Measurements from ENCODE around the gene CLRN2. TPM values are rescaled to one million over a fixed set of nuclear protein-coding genes. Genes with fewer than 3 reads are reported as not detected.
"Not testable (repeated sequence)": the region's sequence is repeated elsewhere in the genome, so short reads cannot be mapped to it uniquely, and the experiment has no call there.

CLRN2 gene
- total RNA-seq, 1 donor from 2014 or later = not detected

GRCh38 chr4:17557880-17558279, 42.9 kb downstream of the CLRN2 start:
- no peak overlapping the region for H3K27ac ChIP-seq (ENCODE audit: low read depth, low read length)
- no peaks in the 10 kb centered on the region for H3K4me1 ChIP-seq (ENCODE audit: control insufficient read depth in 3 of 3, insufficient read depth in 3 of 3, low read length in 3 of 3)
- no peaks in the 10 kb centered on the region for H3K36me3 ChIP-seq (ENCODE audit: control insufficient read depth in 3 of 3, insufficient read depth in 3 of 3, low read length in 3 of 3)
- no peaks in the 10 kb centered on the region for H3K9me3 ChIP-seq (ENCODE audit: control insufficient read depth in 3 of 3, low read length in 3 of 3)
- no peak overlapping the region for H3K9ac ChIP-seq (ENCODE audit: low read depth in 1 of 3, low read length in 3 of 3)
- H3K4me3 ChIP-seq (ENCODE audit: low read length in 3 of 3) = no peak overlapping the region
- H3K27me3 ChIP-seq (ENCODE audit: control insufficient read depth in 3 of 3, insufficient read depth in 3 of 3, low read length in 3 of 3) = peaks cover 0 to 3% (median 3%) of the 10 kb centered on the region in 3 donors

- H3K4me3 ChIP-seq (ENCODE audit: low read length in 3 of 3) = no peak overlapping the region
- no peak overlapping the region for H3K27ac ChIP-seq (ENCODE audit: low read depth, low read length)
- no peaks in the 10 kb centered on the region for H3K36me3 ChIP-seq (ENCODE audit: control insufficient read depth in 3 of 3, insufficient read depth in 3 of 3, low read length in 3 of 3)
- no peaks in the 10 kb centered on the region for H3K4me1 ChIP-seq (ENCODE audit: control insufficient read depth in 3 of 3, insufficient read depth in 3 of 3, low read length in 3 of 3)
- H3K9ac ChIP-seq (ENCODE audit: low read depth in 1 of 3, low read length in 3 of 3) = no peak overlapping the region
- no peaks in the 10 kb centered on the region for H3K9me3 ChIP-seq (ENCODE audit: control insufficient read depth in 3 of 3, low read length in 3 of 3)
- H3K27me3 ChIP-seq (ENCODE audit: control insufficient read depth in 3 of 3, insufficient read depth in 3 of 3, low read length in 3 of 3) = peaks cover 0 to 3% (median 3%) of the 10 kb centered on the region in 3 donors
Observed at GRCh38 chr4:17558941-17559708, 44.2 kb downstream of the CLRN2 start.

GRCh38 chr4:17559709-17560048, 44.7 kb downstream of the CLRN2 start:
- Histone ChIP-seq H3K9me3 (ENCODE audit: control insufficient read depth in 3 of 3, low read length in 3 of 3) (no peaks in the 10 kb centered on the region), H3K4me3 (ENCODE audit: low read length in 3 of 3) (no peak overlapping the region), H3K4me1 (ENCODE audit: control insufficient read depth in 3 of 3, insufficient read depth in 3 of 3, low read length in 3 of 3) (no peaks in the 10 kb centered on the region), H3K9ac (ENCODE audit: low read depth in 1 of 3, low read length in 3 of 3) (no peak overlapping the region), H3K36me3 (ENCODE audit: control insufficient read depth in 3 of 3, insufficient read depth in 3 of 3, low read length in 3 of 3) (no peaks in the 10 kb centered on the region), H3K27ac (ENCODE audit: low read depth, low read length) (no peak overlapping the region), H3K27me3 (ENCODE audit: control insufficient read depth in 3 of 3, insufficient read depth in 3 of 3, low read length in 3 of 3) (peaks cover 0 to 3% (median 3%) of the 10 kb centered on the region in 3 donors)

DNA sequence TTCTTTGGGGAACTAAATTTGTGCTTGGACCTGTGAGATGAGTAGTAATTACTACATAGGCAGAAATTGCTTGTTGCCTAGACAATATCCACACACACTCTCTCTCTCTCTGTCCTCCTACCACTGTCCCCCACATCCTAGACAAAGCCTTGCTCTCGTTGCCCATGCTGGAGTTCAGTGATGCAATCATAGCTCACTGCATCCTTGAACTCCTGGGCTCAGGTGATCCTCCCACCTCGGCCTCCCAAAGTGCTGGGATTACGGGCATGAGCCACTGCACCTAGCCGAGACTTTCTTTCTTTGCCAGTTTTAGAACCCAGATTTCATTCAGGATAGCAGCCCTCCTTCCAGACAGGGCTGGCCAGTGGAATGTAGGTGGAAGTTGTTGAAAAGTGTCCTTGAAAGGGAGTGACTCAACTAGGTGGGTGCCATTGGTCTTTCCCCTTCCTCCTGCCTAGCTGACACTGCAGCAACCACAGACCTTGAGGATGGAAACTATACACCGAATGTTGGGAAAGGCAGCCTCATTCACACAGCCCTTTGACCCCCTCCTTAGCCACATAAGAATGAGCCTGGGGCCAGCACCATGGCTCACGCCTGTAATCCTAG, 45.2 kb downstream of the CLRN2 start:
- Histone ChIP-seq H3K27me3 (ENCODE audit: control insufficient read depth in 3 of 3, insufficient read depth in 3 of 3, low read length in 3 of 3) (peaks cover 0 to 3% (median 1%) of the 10 kb centered on the region in 3 donors), H3K4me3 (ENCODE audit: low read length in 3 of 3) (no peak overlapping the region), H3K36me3 (ENCODE audit: control insufficient read depth in 3 of 3, insufficient read depth in 3 of 3, low read length in 3 of 3) (no peaks in the 10 kb centered on the region), H3K4me1 (ENCODE audit: control insufficient read depth in 3 of 3, insufficient read depth in 3 of 3, low read length in 3 of 3) (no peaks in the 10 kb centered on the region), H3K27ac (ENCODE audit: low read depth, low read length) (no peak overlapping the region), H3K9me3 (ENCODE audit: control insufficient read depth in 3 of 3, low read length in 3 of 3) (no peaks in the 10 kb centered on the region), H3K9ac (ENCODE audit: low read depth in 1 of 3, low read length in 3 of 3) (no peak overlapping the region)

- no peaks in the 10 kb centered on the region for H3K4me1 ChIP-seq (ENCODE audit: control insufficient read depth in 3 of 3, insufficient read depth in 3 of 3, low read length in 3 of 3)
- H3K9me3 ChIP-seq (ENCODE audit: control insufficient read depth in 3 of 3, low read length in 3 of 3) = no peaks in the 10 kb centered on the region
- no peak overlapping the region for H3K4me3 ChIP-seq (ENCODE audit: low read length in 3 of 3)
- peaks cover 0 to 5% (median 0%) of the 10 kb centered on the region in 3 donors for H3K27me3 ChIP-seq (ENCODE audit: control insufficient read depth in 3 of 3, insufficient read depth in 3 of 3, low read length in 3 of 3)
- no peak overlapping the region for H3K27ac ChIP-seq (ENCODE audit: low read depth, low read length)
- H3K9ac ChIP-seq (ENCODE audit: low read depth in 1 of 3, low read length in 3 of 3) = no peak overlapping the region
- H3K36me3 ChIP-seq (ENCODE audit: control insufficient read depth in 3 of 3, insufficient read depth in 3 of 3, low read length in 3 of 3) = no peaks in the 10 kb centered on the region
Observed at GRCh38 chr4:17561195-17561909, 46.4 kb downstream of the CLRN2 start.

- Histone ChIP-seq H3K27me3 (ENCODE audit: control insufficient read depth in 3 of 3, insufficient read depth in 3 of 3, low read length in 3 of 3) (peaks cover 0 to 5% (median 0%) of the 10 kb centered on the region in 3 donors), H3K4me3 (ENCODE audit: low read length in 3 of 3) (no peak overlapping the region), H3K4me1 (ENCODE audit: control insufficient read depth in 3 of 3, insufficient read depth in 3 of 3, low read length in 3 of 3) (no peaks in the 10 kb centered on the region), H3K36me3 (ENCODE audit: control insufficient read depth in 3 of 3, insufficient read depth in 3 of 3, low read length in 3 of 3) (no peaks in the 10 kb centered on the region), H3K27ac (ENCODE audit: low read depth, low read length) (no peak overlapping the region), H3K9ac (ENCODE audit: low read depth in 1 of 3, low read length in 3 of 3) (no peak overlapping the region), H3K9me3 (ENCODE audit: control insufficient read depth in 3 of 3, low read length in 3 of 3) (no peaks in the 10 kb centered on the region)
Observed at GRCh38 chr4:17562157-17562556, 47.2 kb downstream of the CLRN2 start.

DNA sequence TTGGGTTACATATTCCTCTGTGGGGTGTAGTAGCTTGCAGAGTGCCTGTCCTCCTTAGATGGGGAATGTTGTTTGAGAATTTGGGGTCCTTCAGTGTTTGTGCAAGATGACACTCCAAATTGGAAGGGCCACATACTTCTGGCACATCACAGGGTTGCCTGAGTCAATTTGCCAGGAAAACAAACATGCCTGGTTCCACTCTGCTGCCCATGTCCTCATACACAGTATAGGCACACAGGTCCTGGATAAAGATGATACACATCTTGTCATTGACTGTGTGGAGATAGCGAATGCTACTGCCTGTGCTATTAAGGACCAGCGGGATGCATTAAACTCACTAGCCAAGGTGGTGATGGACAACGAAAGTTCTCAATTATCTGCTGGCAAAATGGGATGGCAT, 50.9 kb downstream of the CLRN2 start:
- no peaks in the 10 kb centered on the region for H3K36me3 ChIP-seq (ENCODE audit: control insufficient read depth in 3 of 3, insufficient read depth in 3 of 3, low read length in 3 of 3)
- H3K4me1 ChIP-seq (ENCODE audit: control insufficient read depth in 3 of 3, insufficient read depth in 3 of 3, low read length in 3 of 3) = no peaks in the 10 kb centered on the region
- no peak overlapping the region for H3K4me3 ChIP-seq (ENCODE audit: low read length in 3 of 3)
- H3K27me3 ChIP-seq (ENCODE audit: control insufficient read depth in 3 of 3, insufficient read depth in 3 of 3, low read length in 3 of 3) = peaks cover 0 to 5% (median 0%) of the 10 kb centered on the region in 3 donors
- H3K27ac ChIP-seq (ENCODE audit: low read depth, low read length) = no peak overlapping the region
- H3K9ac ChIP-seq (ENCODE audit: low read depth in 1 of 3, low read length in 3 of 3) = no peak overlapping the region
- H3K9me3 ChIP-seq (ENCODE audit: control insufficient read depth in 3 of 3, low read length in 3 of 3) = no peaks in the 10 kb centered on the region

DNA sequence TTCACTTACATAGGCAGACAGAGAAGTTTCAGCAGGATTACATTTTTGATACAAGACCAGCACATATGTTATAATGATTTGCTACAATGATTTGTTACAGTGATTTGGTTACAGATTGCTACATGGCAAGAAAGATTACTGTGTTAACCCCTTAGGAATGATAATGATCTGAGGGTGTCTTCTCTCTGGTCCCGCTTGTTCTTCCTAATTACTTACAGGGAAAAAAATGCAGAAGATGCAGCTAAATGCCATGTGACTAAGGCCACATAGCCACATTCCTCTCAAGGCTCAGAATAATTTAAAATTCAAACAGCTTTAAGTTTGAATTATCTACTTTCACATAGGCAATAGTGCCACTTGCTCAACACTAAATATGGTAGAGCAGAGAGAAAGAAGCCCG, 52.3 kb downstream of the CLRN2 start:
- peaks cover 0 to 2% (median 0%) of the 10 kb centered on the region in 3 donors for H3K27me3 ChIP-seq (ENCODE audit: control insufficient read depth in 3 of 3, insufficient read depth in 3 of 3, low read length in 3 of 3)
- H3K4me1 ChIP-seq (ENCODE audit: control insufficient read depth in 3 of 3, insufficient read depth in 3 of 3, low read length in 3 of 3) = no peaks in the 10 kb centered on the region
- no peak overlapping the region for H3K9ac ChIP-seq (ENCODE audit: low read depth in 1 of 3, low read length in 3 of 3)
- H3K27ac ChIP-seq (ENCODE audit: low read depth, low read length) = no peak overlapping the region
- H3K4me3 ChIP-seq (ENCODE audit: low read length in 3 of 3) = no peak overlapping the region
- H3K36me3 ChIP-seq (ENCODE audit: control insufficient read depth in 3 of 3, insufficient read depth in 3 of 3, low read length in 3 of 3) = no peaks in the 10 kb centered on the region
- no peaks in the 10 kb centered on the region for H3K9me3 ChIP-seq (ENCODE audit: control insufficient read depth in 3 of 3, low read length in 3 of 3)

DNA sequence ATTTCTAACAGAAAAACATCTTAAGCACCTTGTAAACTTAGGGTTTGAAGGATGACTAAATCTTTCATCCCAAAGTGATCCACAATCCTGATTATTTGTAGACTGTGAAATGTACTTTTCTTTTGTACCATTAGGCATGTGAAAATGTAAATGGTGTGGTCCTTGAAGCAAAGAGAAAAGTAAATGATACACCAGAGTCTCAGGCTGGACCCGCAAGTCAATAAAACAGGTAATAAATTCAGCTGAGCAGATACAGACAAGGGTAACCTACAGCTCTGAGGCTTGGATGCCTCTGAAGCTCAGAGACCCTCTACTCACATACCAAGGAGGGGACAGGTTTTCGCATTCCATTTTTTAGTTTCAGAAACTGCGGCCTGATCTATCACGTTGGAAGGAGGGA, 59.2 kb downstream of the CLRN2 start:
- no peaks in the 10 kb centered on the region for H3K36me3 ChIP-seq (ENCODE audit: control insufficient read depth in 3 of 3, insufficient read depth in 3 of 3, low read length in 3 of 3)
- H3K4me3 ChIP-seq (ENCODE audit: low read length in 3 of 3) = no peak overlapping the region
- H3K27ac ChIP-seq (ENCODE audit: low read depth, low read length) = no peak overlapping the region
- no peaks in the 10 kb centered on the region for H3K27me3 ChIP-seq (ENCODE audit: control insufficient read depth in 3 of 3, insufficient read depth in 3 of 3, low read length in 3 of 3)
- no peaks in the 10 kb centered on the region for H3K9me3 ChIP-seq (ENCODE audit: control insufficient read depth in 3 of 3, low read length in 3 of 3)
- H3K4me1 ChIP-seq (ENCODE audit: control insufficient read depth in 3 of 3, insufficient read depth in 3 of 3, low read length in 3 of 3) = peaks cover 17 to 24% (median 19%) of the 10 kb centered on the region in 3 donors
- H3K9ac ChIP-seq (ENCODE audit: low read depth in 1 of 3, low read length in 3 of 3) = no peak overlapping the region

GRCh38 chr4:17575177-17575576, 60.2 kb downstream of the CLRN2 start:
- H3K4me1 ChIP-seq (ENCODE audit: control insufficient read depth in 3 of 3, insufficient read depth in 3 of 3, low read length in 3 of 3) = peaks cover 20 to 28% (median 22%) of the 10 kb centered on the region in 3 donors
- H3K36me3 ChIP-seq (ENCODE audit: control insufficient read depth in 3 of 3, insufficient read depth in 3 of 3, low read length in 3 of 3); H3K27me3 ChIP-seq (ENCODE audit: control insufficient read depth in 3 of 3, insufficient read depth in 3 of 3, low read length in 3 of 3); H3K9ac ChIP-seq (ENCODE audit: low read depth in 1 of 3, low read length in 3 of 3); H3K4me3 ChIP-seq (ENCODE audit: low read length in 3 of 3); H3K27ac ChIP-seq (ENCODE audit: low read depth, low read length); H3K9me3 ChIP-seq (ENCODE audit: control insufficient read depth in 3 of 3, low read length in 3 of 3): not testable (repeated sequence)

Measured in skeletal muscle tissue (tissue), 4 donors.